AML-193 (cell line): ENCODE data around the gene MYMK.
"Not testable (repeated sequence)": the region's sequence is repeated elsewhere in the genome, so short reads cannot be mapped to it uniquely, and the experiment has no call there.

ENCODE experiments used
- DNase-seq, 2 experiments: peaks; one replicate each; lab custom pipeline; 2025; lab: John Stamatoyannopoulos, UW

The MYMK gene

GRCh38 chr9:133524679-133525228, at the start of gene MYMK:
TSS of gene MYMK (minus strand) at chr9:133524959. CDS start at chr9:133524844, 115 bp downstream.
- no peak for DNase-seq

GRCh38 chr9:133573791-133574515, 49.2 kb upstream of the MYMK start:
- no peak for DNase-seq

GRCh38 chr9:133572821-133573361, 48.1 kb upstream of the MYMK start:
- DNase-seq: no peak

GRCh38 chr9:133571896-133572595, 47.3 kb upstream of the MYMK start:
- DNase-seq: no peak

GRCh38 chr9:133571391-133571890, 46.7 kb upstream of the MYMK start:
- no peak for DNase-seq

GRCh38 chr9:133570691-133571080, 45.9 kb upstream of the MYMK start:
- DNase-seq: no peak

- no peak for DNase-seq
Measured at GRCh38 chr9:133569891-133570690, 45.3 kb upstream of the MYMK start.

GRCh38 chr9:133569121-133569785, 44.5 kb upstream of the MYMK start:
- no peak for DNase-seq

GRCh38 chr9:133568186-133568585, 43.4 kb upstream of the MYMK start:
- DNase-seq: no peak

- DNase-seq: no peak
Measured at GRCh38 chr9:133566817-133567216, 42.1 kb upstream of the MYMK start.

GRCh38 chr9:133566382-133566781, 41.6 kb upstream of the MYMK start:
- DNase-seq: no peak

GRCh38 chr9:133564451-133565116, 39.8 kb upstream of the MYMK start:
- no peak for DNase-seq

- not testable (repeated sequence) for DNase-seq
Measured at GRCh38 chr9:133563814-133564213, 39.1 kb upstream of the MYMK start.

- no peak for DNase-seq
Measured at GRCh38 chr9:133563291-133563796, 38.6 kb upstream of the MYMK start.

- DNase-seq: no peak
Measured at GRCh38 chr9:133562611-133563290, 38.0 kb upstream of the MYMK start.

GRCh38 chr9:133561976-133562554, 37.3 kb upstream of the MYMK start:
- no peak for DNase-seq

- DNase-seq: no peak
Measured at GRCh38 chr9:133560944-133561343, 36.2 kb upstream of the MYMK start.

GRCh38 chr9:133560311-133560710, 35.6 kb upstream of the MYMK start:
- DNase-seq: no peak
